ENCODE measurements around the gene TAF4B. TPM values are rescaled to one million over a fixed set of nuclear protein-coding genes. Genes with fewer than 3 reads are reported as not detected.
"Not testable (repeated sequence)": the region's sequence is repeated elsewhere in the genome, so short reads cannot be mapped to it uniquely, and the experiment has no call there.

TAF4B gene
- total and polyA plus RNA-seq, 5 donors: 0.81 to 2.1 (median 1.8) TPM

DNA sequence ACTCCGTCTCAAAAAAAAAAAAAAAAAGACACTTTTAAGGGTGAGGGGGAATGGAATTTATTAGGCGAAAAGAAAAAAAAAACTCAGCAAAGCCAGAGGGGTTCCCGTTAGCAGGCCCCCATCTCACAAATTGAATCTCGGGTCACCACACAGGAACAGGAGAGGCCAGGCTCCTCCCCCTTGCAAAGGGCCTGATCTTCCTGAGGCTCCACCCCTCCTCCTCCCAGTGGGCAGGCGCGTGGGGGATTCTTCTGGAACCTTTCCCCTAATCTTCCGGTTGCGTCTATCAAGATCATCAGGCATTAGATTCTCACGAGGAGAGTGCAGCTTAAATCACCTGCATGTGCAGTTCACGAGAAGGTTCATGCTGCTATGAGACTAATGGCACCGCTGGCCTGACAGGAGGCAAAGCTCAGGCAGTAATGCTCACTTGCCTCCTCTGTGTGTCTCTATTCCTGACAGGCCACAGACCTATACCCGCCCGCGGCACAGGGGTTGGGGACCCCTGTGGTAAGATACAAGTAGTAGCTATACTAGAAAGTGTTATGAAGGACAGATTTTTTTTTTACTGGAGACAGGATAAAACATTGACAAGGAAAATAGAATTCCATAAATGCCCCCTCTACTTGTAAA is 45.8 kb downstream of the TAF4B start:
- H3K9me3 ChIP-seq (ENCODE audit: control insufficient read depth, low read length): no peaks in the 10 kb centered on the region
- no peaks in the 10 kb centered on the region for H3K27me3 ChIP-seq (ENCODE audit: control insufficient read depth, insufficient read depth)
- intact Hi-C loops (cut with DNase I): no loop called here
- no peak overlapping the region for H3K4me3 ChIP-seq (ENCODE audit: low read length)
- H3K27ac ChIP-seq (ENCODE audit: low read length): no peak overlapping the region
- 91% methylated on average over 14 of the region's 14 CpGs for WGBS
- ATAC-seq: no peak
- H3K4me1 ChIP-seq (ENCODE audit: control insufficient read depth, insufficient read depth, low read length): no peaks in the 10 kb centered on the region
- no peak for DNase-seq

DNA sequence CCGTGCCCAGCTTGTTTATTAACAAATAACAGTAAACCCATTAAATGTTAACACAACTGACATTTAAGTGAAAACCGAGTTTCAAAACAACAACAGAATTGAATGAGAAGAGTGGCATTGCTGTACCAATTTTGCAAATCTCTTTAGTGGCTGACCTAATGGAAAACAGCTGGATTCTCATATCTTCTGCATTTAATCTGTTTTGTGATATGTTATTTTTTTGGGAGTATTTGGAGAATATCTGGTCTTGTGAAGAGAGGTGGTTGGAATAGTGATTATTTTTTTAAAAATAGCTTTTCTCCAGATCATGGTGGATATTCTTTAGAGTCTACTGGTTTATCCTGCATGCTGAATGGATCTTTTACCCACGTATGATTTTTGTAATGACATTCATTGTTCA is 51.1 kb downstream of the TAF4B start:
- Histone ChIP-seq H3K27ac (ENCODE audit: low read length) (no peak overlapping the region), H3K9me3 (ENCODE audit: control insufficient read depth, low read length) (no peaks in the 10 kb centered on the region), H3K4me3 (ENCODE audit: low read length) (no peak overlapping the region), H3K27me3 (ENCODE audit: control insufficient read depth, insufficient read depth) (no peaks in the 10 kb centered on the region), H3K4me1 (ENCODE audit: control insufficient read depth, insufficient read depth, low read length) (no peaks in the 10 kb centered on the region)
- intact Hi-C loops (cut with DNase I): no loop called here
- 88% methylated on average over 3 of the region's 3 CpGs for WGBS
- DNase-seq: no peak
- ATAC-seq: no peak

DNA sequence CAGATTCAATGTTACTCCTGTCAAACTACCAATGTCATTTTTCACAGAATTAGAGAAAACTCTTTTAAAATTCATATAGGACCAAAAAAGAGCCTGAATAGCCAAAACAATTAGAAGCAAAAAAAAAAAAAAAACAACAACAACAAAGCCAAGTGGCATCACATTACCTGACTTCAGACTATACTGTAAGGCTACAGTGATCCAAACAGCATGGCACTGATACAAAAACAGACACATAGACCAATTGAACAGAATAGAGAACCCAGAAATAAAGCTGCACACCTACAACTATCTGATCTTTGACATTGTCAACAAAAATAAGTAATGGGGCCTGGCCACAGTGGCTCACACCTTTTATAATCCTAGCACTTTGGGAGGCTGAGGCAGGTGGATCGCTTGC is 53.2 kb downstream of the TAF4B start:
- Histone ChIP-seq H3K4me1 (ENCODE audit: control insufficient read depth, insufficient read depth, low read length) (no peaks in the 10 kb centered on the region), H3K27ac (ENCODE audit: low read length) (no peak overlapping the region), H3K4me3 (ENCODE audit: low read length) (no peak overlapping the region), H3K27me3 (ENCODE audit: control insufficient read depth, insufficient read depth) (no peaks in the 10 kb centered on the region), H3K9me3 (ENCODE audit: control insufficient read depth, low read length) (no peaks in the 10 kb centered on the region)
- ATAC-seq: no peak
- WGBS: 98% methylated on average over 1 of the region's 1 CpG
- intact Hi-C loops (cut with DNase I): no loop called here
- no peak for DNase-seq

DNA sequence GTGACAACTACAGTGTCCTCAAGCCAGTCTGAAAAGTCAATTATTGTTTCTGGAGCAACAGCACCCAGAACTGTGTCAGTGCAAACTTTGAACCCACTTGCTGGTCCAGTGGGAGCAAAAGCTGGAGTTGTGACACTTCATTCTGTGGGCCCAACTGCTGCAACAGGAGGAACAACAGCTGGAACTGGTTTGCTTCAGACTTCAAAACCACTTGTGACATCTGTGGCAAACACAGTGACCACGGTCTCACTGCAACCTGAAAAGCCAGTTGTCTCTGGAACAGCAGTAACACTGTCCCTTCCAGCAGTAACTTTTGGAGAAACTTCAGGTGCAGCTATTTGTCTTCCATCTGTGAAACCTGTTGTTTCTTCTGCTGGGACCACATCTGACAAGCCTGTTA is 59.8 kb downstream of the TAF4B start:
- H3K4me3 ChIP-seq (ENCODE audit: low read length): no peak overlapping the region
- ATAC-seq (no peak), DNase-seq (no peak)
- no peaks in the 10 kb centered on the region for H3K4me1 ChIP-seq (ENCODE audit: control insufficient read depth, insufficient read depth, low read length)
- intact Hi-C loops (cut with DNase I): no loop called here
- WGBS: 64% methylated on average over 1 of the region's 1 CpG
- no peaks in the 10 kb centered on the region for H3K27me3 ChIP-seq (ENCODE audit: control insufficient read depth, insufficient read depth)
- no peaks in the 10 kb centered on the region for H3K9me3 ChIP-seq (ENCODE audit: control insufficient read depth, low read length)
- H3K27ac ChIP-seq (ENCODE audit: low read length): no peak overlapping the region

DNA sequence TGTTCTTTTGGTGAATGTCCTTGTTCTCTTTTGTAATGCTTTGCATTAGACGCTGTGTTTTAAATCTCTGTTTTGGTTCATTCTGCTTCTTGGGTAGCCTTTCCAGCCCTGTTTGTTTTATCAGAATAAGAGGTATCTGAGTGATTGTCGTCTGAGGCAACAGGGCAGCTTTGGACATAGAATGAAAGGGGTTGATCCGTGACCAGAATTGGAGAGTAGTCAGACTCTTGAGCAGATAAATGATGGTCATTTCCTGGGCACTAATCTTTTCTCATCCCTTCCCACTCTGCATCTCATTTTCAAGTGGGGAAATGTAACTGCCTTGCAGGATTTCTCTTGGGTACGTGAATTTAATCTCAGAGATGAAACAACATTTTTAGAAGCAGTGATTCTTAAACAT is 61.4 kb downstream of the TAF4B start:
- H3K27me3 ChIP-seq (ENCODE audit: control insufficient read depth, insufficient read depth): no peaks in the 10 kb centered on the region
- WGBS: 70% methylated on average over 4 of the region's 4 CpGs
- no peak overlapping the region for H3K27ac ChIP-seq (ENCODE audit: low read length)
- DNase-seq (no peak), ATAC-seq (no peak)
- intact Hi-C loops (cut with DNase I): no loop called here
- no peaks in the 10 kb centered on the region for H3K4me1 ChIP-seq (ENCODE audit: control insufficient read depth, insufficient read depth, low read length)
- H3K9me3 ChIP-seq (ENCODE audit: control insufficient read depth, low read length): no peaks in the 10 kb centered on the region
- no peak overlapping the region for H3K4me3 ChIP-seq (ENCODE audit: low read length)

DNA sequence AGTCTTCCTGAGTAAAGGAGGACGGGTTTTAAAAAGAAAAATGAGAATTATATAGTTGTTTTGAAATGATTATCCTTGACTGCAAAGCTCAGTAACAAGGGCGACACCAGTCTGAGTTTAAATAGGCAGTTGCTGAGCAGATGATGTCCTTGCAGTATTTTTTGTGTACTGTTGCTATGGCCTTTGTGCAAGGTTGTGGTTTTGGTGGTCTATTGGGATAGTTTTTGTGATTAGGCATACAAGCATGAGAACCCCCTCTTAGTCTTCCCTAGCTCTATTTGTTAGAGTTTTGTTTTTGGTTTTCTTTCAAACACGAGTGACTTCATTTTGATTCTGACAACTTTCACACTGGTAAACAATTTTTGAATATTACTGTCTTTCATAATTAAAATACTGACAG is 64.1 kb downstream of the TAF4B start:
- Histone ChIP-seq H3K4me1 (ENCODE audit: control insufficient read depth, insufficient read depth, low read length) (no peaks in the 10 kb centered on the region), H3K27me3 (ENCODE audit: control insufficient read depth, insufficient read depth) (no peaks in the 10 kb centered on the region), H3K9me3 (ENCODE audit: control insufficient read depth, low read length) (no peaks in the 10 kb centered on the region), H3K4me3 (ENCODE audit: low read length) (no peak overlapping the region), H3K27ac (ENCODE audit: low read length) (no peak overlapping the region)
- DNase-seq: no peak
- ATAC-seq: no peak
- WGBS: 85% methylated on average over 3 of the region's 3 CpGs
- intact Hi-C loops (cut with DNase I): no loop called here

DNA sequence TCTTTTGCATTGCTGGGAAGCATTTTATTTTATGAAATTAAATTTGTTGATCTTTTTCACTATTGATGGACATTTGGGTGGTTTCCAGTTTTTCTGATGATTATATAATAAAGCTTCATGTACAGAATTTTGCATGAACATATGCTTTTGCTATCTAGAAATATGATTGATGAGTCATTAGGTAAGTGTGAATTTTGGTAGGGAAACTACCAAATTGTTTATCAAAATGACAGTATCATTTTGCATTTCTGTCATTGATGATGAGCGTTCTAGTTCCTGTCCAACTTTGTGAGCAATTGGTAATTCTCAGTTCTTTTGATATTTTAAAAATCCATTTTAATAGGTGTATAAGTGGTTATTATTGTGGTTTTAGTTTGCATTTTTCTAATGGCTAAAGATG is 67.7 kb downstream of the TAF4B start:
- Histone ChIP-seq H3K27ac (ENCODE audit: low read length) (no peak overlapping the region), H3K9me3 (ENCODE audit: control insufficient read depth, low read length) (no peaks in the 10 kb centered on the region), H3K4me1 (ENCODE audit: control insufficient read depth, insufficient read depth, low read length) (no peaks in the 10 kb centered on the region), H3K27me3 (ENCODE audit: control insufficient read depth, insufficient read depth) (no peaks in the 10 kb centered on the region), H3K4me3 (ENCODE audit: low read length) (no peak overlapping the region)
- WGBS: 93% methylated on average over 1 of the region's 1 CpG
- intact Hi-C loops (cut with DNase I): no loop called here
- ATAC-seq: no peak
- DNase-seq: no peak

DNA sequence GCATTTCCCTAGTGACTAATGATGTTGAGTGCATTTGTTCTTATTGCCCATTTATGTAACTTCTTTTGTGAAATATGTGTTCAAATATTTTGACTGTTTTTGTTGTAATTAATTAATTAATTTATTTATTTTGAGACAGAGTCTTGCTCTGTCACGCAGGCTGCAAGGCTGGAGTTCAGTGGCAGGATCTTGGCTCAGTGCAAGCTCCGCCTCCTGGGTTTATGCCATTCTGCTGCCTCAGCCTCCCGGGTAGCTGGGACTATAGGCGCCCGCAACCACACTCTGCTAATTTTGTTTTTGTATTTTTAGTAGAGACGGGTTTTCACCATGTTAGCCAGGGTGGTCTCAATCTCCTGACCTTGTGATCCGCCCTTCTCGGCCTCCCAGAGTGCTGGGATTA is 71.9 kb downstream of the TAF4B start:
- WGBS: 92% methylated on average over 8 of the region's 8 CpGs

DNA sequence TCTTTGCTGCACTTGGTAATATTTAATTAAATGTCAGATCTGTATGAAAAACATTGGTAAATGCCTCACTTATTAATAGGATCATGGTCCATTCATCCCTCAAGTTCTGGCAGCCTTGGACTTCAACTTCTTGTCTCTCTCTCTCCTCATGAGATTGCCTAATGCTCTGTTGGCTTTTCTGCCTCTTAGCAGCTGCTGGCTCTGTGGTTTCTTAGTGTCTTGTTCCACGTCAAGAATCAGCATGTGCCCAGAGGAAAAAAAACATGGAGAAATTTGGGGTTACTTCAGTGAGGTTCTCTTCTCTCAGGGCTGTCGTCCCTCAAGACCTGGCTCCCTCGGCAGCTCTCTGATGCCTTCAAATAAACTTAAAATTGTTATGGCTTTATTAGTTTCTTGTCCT is 75.4 kb downstream of the TAF4B start:
- Histone ChIP-seq H3K9me3 (ENCODE audit: control insufficient read depth, low read length) (no peaks in the 10 kb centered on the region), H3K4me3 (ENCODE audit: low read length) (no peak overlapping the region), H3K4me1 (ENCODE audit: control insufficient read depth, insufficient read depth, low read length) (no peaks in the 10 kb centered on the region), H3K27me3 (ENCODE audit: control insufficient read depth, insufficient read depth) (no peaks in the 10 kb centered on the region), H3K27ac (ENCODE audit: low read length) (no peak overlapping the region)
- ATAC-seq (peak; percentile 50 to 60), DNase-seq (no peak)
- 50% methylated on average over 3 of the region's 3 CpGs for WGBS
- intact Hi-C loops (cut with DNase I): no loop called here

More for the DNA sequence above, 71.9 kb downstream of the TAF4B start:
- Histone ChIP-seq H3K9me3 (ENCODE audit: control insufficient read depth, low read length) (no peaks in the 10 kb centered on the region), H3K4me3 (ENCODE audit: low read length) (no peak overlapping the region), H3K27me3 (ENCODE audit: control insufficient read depth, insufficient read depth) (no peaks in the 10 kb centered on the region), H3K27ac (ENCODE audit: low read length) (no peak overlapping the region), H3K4me1 (ENCODE audit: control insufficient read depth, insufficient read depth, low read length) (no peaks in the 10 kb centered on the region)
- DNase-seq (no peak), ATAC-seq (no peak)
- intact Hi-C loops (cut with DNase I): no loop called here

DNA sequence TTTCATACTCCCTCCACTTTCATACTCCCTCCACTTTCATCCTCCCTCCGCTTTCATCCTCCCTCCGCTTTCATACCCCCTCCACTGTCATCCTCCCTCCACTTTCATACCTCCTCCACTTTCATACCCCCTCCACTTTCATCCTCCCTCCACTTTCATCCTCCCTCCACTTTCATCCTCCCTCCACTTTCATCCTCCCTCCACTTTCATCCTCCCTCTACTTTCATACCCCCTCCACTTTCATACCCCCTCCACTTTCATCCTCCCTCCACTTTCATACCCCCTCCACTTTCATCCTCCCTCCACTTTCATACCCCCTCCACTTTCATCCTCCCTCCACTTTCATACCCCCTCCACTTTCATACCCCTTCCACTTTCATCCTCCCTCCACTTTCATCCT is 77.0 kb downstream of the TAF4B start:
- ATAC-seq; DNase-seq; intact Hi-C loops (cut with DNase I): not testable (repeated sequence)

DNA sequence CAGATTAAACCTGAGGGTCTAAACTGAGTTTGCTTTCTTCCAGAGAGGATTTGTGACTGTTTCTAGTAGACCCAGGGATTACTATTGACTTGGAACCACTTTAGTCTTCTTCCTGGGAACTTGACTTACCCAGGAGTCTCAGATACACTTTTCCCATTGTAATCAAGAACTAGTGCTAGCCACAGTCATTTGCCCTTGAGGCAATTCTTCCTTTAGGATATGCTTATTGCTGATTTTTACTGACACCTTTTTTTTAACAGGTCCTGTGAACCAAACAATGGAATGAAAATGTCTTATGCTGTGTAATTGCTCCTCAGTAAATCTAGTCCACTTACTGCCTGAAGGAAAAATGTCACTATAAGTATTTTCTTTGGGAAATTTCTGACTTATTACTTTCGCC is 78.3 kb downstream of the TAF4B start:
- 94% methylated on average over 1 of the region's 1 CpG for whole genome bisulfite sequencing
- no peak overlapping the region for H3K4me3 ChIP-seq (ENCODE audit: low read length)
- no peak for ATAC-seq
- DNase-seq: no peak
- H3K4me1 ChIP-seq (ENCODE audit: control insufficient read depth, insufficient read depth, low read length): no peaks in the 10 kb centered on the region
- H3K27ac ChIP-seq (ENCODE audit: low read length): no peak overlapping the region
- no peaks in the 10 kb centered on the region for H3K27me3 ChIP-seq (ENCODE audit: control insufficient read depth, insufficient read depth)
- intact Hi-C loops (cut with DNase I): no loop called here
- no peaks in the 10 kb centered on the region for H3K9me3 ChIP-seq (ENCODE audit: control insufficient read depth, low read length)

More for the DNA sequence above, 77.0 kb downstream of the TAF4B start:
- not testable (repeated sequence) for H3K27ac ChIP-seq (ENCODE audit: low read length); H3K9me3 ChIP-seq (ENCODE audit: control insufficient read depth, low read length); H3K27me3 ChIP-seq (ENCODE audit: control insufficient read depth, insufficient read depth); H3K4me1 ChIP-seq (ENCODE audit: control insufficient read depth, insufficient read depth, low read length); H3K4me3 ChIP-seq (ENCODE audit: low read length)
- WGBS: 75% methylated on average over 2 of the region's 2 CpGs

DNA sequence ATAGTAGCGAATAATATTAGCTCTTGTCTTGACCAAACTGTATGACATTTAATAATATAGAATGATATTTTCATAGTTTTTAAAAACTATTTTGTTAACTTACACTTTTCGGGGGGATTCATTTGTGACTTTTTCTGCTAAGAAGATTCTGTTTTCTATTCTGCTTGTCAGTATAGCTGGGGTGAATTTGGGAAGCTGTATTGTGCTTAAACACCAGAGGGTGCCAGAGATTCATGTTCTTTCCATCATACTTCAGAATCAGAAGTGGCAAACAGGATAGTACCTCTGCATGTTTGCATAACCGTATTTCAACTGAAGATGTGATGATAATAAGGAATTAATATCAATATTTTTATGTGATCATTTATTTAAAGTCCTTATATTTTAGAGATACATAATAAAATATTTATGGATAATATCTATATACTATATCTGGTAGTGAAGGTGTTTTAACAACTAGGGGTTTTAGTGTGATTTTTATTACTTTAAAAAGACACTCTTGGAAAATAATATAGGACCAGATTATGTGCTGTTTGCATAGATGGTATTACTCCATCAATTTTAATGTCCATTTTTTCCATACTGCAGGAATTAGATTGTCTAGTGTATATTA is 81.0 kb downstream of the TAF4B start:
- 46% methylated on average over 3 of the region's 3 CpGs for WGBS
- no peaks in the 10 kb centered on the region for H3K27me3 ChIP-seq (ENCODE audit: control insufficient read depth, insufficient read depth)
- intact Hi-C loops (cut with DNase I): loop anchor here in 1 of 4 donors (5.0 kb wide), 1 partner anchor 340 kb away; no protein-coding TSS in a partner anchor
- no peaks in the 10 kb centered on the region for H3K9me3 ChIP-seq (ENCODE audit: control insufficient read depth, low read length)
- DNase-seq (no peak), ATAC-seq (no peak)
- H3K4me3 ChIP-seq (ENCODE audit: low read length): no peak overlapping the region
- no peaks in the 10 kb centered on the region for H3K4me1 ChIP-seq (ENCODE audit: control insufficient read depth, insufficient read depth, low read length)
- H3K27ac ChIP-seq (ENCODE audit: low read length): no peak overlapping the region

All from right cardiac atrium (tissue), 5 donors.